Hematopoietic multipotent progenitor cell treated with erythropoietin and hydrocortisone succinate and interleukin-3 and kit ligand, for 4 days (in vitro differentiated cells): Measurements from ENCODE around the gene CCDC78.
"Not testable (repeated sequence)": the region's sequence is repeated elsewhere in the genome, so short reads cannot be mapped to it uniquely, and the experiment has no call there.

Experiments used
- DNase-seq: peaks from one replicate; pipeline ENCODE4 v3.0.0-alpha.2; 2015

Gene CCDC78

DNA sequence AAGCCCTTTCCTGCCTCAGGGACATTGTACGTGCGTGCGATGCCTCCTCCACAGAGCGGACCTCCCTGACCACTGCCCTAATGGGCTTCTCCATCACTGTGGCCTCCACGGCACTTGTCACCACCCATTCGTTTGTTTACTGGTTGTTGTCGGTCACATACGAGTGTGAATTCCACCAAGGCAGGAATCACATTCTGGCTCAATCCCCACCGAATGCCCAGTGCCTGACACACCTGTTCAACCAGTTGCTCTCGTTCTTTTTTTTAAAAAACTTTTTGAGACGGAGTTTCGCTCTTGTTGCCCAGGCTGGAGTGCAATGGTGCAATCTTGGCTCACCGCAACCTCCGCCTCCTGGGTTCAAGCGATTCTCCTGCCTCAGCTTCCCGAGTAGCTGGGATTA, 35.0 kb downstream of the CCDC78 start:
- DNase-seq = not testable (repeated sequence)

DNA sequence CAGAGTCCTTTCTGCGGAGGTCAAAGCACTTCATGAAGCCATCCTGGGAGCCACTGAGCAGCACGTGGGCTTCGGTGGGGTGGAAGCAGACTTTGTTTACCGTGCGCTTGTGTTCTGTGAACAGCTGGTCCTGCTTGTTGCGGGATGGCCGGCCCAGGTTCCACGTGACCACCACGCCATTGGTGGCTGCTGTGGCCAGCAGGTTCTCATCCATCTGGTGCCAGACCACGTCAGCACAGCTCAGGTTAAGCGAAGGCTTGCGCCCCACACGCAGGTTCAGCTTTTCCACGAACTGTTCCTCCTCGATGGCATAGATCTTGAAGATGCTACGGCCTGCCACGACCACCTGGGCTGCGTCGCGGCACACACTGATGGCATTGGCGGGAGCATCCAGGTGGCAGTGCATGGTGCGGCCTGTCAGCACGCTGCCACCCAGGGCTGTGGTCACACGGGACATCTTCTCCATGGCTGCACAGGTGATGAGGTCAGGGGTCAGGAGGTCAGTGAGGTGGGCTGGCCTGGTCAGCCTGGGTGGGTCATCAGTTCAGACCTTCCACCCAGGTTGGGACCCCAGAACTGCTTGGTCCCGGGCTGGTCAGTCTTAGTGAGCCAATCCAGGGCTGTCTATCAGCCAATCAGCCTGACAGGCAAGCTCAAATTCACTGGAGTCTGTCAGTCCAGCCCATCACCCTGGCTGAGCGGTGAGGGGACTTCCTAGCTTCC, 36.9 kb downstream of the CCDC78 start:
- DNase-seq = no peak

DNA sequence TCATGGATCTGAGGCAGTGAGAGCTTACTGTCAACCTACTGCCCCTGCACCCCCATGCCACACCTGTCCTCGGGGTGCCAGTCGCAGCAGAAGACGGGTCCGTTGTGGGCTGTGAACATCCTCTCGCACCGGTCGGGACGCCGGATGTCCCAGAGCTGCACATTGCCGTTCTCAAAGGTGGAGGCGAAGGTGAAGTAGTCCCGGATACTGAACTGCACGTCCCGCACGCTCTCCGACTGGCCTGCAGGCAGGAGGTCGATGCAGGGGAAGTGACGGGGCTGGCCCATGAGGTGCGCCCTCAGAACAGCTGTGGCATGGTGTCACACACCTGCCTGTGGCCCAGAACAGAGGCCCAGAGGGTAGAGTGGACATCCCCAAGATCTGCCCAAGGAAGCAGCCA, 38.7 kb downstream of the CCDC78 start:
- DNase-seq = no peak

DNA sequence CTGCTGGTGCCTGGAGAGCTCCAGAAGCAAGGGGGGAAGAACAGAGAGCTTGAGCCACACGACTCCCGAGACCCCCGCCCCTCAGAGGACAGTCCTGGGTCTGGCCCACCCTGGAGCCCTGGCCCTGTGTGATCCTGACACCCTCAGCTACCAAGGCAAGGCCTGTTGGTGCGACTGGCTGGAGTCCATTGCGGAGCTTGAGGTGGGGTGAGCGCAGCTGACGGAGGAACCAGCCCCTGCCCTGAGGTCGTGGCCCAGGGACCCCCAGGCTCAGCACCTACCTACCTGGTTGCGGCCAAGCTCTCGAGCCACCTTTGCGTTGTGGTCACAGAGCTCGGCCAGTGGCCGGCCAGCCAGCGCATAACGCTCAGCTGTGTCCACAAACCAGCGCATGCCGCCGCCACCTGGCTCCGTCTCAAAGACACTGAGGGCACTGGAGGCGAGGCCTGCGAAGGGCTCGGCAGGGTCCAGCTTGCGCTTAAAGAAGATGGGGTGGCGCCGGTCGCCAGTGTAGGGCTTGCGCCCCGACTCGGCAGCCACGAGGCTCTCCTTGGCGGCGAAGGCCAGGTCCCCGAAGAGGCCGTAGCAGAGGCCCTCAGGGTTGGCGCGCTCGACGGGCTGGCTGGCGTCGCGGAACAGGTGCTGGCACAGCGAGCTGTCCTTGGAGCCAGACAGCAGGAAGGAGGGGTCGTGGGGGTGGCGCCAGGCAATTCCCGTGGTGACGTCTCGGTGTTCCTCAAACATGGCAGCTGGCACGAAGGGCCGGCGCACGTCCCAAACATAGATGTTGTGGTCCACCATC, 39.6 kb downstream of the CCDC78 start:
- no peak for DNase-seq

DNA sequence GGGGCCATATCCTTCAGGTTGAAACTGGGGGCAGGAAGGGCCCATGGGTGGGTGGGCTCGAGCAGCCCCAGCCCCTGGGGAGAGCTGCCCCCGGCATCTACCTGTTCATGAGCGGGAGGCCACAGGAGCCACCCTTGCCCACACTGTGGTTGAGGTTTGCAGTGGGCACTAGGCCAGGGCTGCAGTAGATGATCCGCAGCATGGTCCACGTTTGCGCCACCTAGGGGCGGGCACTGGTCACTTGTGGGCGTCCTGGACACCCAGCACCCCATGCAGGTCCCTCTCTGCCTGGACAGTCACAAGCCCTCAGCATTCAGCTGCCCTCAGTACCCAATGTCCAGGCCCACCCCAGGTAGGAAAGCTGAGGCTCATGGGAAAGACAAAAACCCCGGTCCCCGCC, 40.3 kb downstream of the CCDC78 start:
- peak; percentile 68 for DNase-seq

DNA sequence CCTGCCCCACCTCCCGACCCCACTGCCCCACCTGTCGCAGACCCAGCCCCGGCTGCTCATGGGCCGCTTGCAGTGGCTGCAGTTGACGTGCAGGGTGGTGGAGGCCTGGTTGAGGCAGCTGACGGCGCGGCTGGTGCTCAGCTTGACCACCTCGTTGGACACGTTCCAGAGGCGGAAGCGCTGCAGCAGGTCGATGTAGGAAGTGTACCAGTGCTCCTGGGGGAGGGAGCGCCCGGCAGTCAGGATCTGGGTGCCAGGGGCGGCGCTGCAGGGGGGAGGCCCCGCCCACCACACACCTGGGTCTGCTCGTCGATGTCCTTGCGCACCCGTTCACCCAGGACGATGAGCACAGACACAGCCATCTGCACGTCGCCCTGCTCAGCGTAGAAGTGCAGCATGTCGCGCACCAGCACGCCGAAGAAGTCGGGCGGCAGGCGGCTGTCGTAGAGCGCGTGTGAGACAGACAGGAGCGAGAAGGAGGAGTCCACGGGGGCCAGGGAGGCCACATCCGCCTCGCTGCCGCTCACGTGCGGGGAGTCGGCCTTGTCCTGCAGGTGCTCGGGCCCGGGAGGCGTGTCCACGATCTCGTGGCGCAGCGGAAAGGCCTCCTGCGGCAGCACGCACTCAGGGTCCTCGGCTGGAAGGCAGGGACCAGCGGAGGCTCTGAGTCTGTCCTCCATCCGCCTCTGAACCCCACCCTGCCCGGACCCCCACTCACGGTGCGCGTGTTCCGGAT, 41.1 kb downstream of the CCDC78 start:
- DNase-seq = no peak

DNA sequence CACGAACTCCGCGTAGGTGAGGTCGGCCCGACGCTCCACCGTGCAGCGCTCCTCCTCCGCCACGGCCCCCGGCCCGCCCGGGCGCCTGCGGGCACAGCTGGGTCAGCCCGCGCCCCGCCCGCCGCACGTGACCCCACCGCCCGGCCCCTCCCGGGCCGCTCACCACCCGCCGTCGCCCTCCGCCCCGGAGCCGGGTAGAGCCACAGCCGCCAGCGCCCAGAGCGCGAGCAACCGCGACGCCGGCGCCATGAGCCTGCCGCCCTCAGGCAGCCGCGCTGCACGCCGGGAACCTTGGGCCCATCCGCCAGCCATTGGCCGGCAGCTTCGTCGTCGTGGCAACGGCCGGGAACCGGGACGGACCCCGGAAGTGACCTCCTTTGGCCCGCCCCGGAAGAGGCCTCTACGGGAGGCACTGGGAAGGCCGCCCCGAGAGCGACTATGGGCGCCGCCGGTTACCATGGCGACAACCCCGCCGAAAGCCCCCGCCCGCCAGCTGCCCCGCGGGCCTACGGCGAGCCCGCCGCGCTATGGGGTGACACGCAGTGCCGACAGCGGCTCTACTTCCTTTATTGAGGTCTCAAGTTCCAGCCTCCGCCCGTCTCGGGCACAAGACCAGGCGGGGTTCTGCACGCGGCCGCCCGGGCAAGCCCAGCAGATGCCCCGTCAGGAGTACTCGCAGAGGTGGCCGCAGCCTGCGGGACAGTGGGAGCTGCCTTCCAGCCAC, 42.0 kb downstream of the CCDC78 start, which contains the start of gene JMJD8:
JMJD8 (minus strand) TSS at position 264 of the 724 bp plus-strand sequence; CDS start at position 249, 15 bp downstream.
- DNase-seq = peak; percentile 99

DNA sequence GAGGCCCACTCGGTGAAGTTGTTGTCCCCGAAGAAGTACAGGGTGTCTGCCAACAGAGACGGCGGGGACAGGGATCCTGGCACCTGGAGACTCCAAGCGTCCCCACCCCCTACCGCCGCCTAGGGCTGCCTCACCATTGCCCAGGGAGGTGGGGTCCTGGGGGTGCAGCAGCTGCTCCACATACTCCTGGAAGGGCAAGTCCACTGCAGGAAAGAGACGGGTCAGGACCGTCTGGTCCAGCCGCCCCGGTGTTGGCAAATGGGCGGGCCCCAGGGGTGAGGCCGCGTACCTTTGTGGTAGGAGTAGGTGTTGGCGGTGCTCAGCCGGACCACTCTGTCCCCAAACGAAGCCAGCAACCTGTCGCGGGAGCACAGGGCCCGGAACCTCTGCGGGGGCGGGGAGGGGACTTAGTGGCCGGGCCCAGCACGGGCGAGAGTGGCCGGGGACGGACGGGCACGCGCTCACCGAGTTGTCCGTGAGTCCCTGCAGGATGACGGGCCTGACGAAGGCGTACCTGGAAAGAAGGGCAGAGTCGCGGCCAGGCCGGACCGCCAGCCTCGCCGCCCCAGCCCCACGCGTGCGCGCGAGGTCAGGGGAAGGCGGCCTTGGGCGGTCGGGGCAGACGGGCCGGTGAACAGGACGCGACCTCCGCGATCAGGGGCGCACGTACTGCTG, 42.7 kb downstream of the CCDC78 start:
- DNase-seq = peak; percentile 44

DNA sequence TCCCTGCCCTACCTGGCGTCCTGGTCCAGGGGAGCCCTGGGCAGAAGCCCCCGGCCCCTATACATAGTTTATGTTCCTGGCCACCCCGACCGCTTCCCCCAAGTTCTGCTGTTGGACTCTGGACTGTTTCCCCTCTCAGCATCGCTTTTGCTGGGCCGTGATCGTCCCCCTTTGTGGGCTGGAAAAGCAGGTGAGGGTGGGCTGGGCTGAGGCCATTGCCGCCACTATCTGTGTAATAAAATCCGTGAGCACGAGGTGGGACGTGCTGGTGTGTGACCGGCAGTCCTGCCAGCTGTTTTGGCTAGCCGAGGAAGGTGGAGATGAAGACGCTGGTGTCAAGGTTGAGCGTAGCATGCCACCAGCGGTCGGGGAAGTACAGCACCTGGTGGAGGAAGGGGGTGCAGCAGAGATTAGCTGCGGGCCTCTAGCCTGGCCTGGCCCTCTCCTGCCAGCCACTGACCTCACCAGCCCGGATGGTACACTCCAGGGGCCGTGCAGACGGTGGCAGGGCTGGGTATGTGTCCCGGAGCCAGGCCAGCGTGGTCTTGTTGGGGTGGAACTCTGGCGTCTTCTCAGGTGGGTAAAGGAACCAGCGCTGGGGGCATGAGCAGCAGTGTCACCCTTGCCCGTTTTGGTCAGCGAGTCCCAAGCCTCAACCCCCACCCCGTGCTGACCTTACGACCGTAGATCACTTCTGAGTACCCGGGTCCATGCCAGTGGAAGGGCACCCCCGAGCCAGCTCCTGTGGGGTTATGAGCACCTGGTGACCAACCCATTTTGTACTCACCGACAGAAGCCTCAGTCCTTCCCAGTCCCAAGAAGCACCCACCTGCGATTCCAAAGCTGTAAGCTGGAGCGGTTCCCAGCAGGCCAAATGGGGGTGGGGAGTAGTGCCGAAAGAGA, 43.5 kb downstream of the CCDC78 start:
- no peak for DNase-seq

DNA sequence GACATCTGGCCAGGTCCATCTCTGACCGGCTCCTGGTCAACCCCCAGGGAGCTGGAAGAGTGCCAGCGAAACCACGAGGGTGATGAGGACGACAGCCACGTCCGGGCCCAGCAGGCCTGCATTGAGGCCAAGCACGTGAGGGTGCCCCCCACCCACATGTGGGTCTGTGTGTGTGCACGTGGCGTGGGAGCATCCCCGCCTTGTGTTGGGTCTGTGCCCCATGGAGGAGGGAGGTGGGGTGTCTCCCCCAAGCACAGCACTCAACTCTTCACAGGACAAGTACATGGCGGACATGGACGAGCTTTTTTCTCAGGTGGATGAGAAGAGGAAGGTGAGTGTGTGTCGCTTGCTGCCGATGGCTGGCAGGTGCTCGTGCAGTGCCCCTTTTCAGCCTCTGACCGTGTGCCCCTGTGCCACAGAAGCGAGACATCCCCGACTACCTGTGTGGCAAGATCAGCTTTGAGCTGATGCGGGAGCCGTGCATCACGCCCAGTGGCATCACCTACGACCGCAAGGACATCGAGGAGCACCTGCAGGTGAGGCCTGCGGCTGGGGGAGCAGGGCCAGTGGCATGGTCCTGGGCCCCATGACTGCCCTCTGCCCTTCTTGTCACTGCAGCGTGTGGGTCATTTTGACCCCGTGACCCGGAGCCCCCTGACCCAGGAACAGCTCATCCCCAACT, 44.4 kb downstream of the CCDC78 start:
- DNase-seq = no peak

DNA sequence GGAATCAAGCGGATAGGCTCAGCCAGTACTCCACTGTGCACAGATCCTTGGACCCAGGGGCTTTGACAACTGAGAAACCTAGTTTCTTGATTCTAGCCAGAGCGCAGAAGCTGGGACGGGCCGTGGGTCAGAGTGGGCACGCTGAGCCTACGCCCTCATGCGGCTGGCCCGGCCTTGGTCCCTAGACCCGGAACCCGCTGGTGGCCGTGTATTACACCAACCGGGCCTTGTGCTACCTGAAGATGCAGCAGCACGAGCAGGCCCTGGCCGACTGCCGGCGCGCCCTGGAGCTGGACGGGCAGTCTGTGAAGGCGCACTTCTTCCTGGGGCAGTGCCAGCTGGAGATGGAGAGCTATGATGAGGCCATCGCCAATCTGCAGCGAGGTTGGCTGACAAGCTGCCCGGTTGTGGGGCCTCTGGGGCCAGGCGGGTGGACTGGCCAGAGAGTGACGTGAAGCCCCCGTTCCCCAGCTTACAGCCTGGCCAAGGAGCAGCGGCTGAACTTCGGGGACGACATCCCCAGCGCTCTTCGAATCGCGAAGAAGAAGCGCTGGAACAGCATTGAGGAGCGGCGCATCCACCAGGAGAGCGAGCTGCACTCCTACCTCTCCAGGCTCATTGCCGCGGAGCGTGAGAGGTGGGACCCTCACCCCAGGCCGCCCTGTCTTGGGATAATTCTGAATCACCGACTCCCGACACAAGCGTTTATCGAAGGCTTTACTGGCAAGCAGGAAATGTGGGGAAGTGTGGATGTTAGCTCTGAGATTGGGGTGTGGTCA, 45.1 kb downstream of the CCDC78 start:
- peak; percentile 72 for DNase-seq

DNA sequence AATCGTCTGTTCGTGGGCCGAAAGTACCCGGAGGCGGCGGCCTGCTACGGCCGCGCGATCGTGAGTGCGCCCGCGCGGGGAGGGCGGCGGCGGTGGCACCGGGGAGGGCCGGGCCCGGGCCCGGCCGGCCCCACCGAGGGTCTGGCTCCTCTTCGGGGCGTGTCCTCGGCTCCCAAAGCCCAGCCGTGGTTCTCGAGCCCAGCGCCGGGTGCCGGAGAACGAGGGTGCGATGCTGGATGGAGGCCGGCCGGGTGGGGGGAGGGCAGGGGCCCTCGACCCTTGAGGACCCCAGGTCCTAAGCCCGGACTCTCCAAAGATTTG, 45.7 kb downstream of the CCDC78 start:
- no peak for DNase-seq

DNA sequence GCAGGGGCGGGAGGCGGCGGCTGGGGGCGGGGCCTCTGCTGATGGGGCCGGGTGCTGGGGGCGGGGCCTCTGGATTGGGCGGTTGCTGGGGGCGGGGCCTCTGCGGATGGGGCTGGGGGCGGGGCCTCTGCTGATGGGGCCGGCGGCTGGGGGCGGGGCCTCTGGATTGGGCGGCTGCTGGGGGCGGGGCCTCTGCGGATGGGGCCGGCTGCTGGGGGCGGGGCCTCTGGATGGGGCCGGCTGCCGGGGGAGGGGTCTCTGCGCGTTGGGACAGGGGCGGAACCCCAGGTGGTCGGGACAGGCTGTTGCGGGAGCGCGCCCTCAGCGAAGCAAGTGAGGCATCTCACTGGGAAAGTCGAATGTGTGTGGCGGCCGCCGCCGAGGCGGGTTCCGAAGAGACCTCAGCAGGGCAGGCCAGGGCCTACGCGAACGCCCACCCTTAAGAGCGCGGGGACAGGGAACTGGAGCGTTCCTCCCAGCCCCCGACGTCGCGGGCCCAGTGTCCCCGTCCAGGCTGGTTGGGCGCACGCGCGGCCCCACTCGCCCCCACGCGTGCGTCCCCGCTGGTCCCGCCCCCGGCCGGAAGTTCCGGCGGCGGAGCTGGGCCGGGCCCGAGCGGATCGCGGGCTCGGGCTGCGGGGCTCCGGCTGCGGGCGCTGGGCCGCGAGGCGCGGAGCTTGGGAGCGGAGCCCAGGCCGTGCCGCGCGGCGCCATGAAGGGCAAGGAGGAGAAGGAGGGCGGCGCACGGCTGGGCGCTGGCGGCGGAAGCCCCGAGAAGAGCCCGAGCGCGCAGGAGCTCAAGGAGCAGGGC, 46.2 kb downstream of the CCDC78 start, which contains the start of gene STUB1:
STUB1 (plus strand) TSS at position 597 of the 811 bp plus-strand sequence; CDS start at position 713, 116 bp downstream.
- DNase-seq = peak; percentile 94

DNA sequence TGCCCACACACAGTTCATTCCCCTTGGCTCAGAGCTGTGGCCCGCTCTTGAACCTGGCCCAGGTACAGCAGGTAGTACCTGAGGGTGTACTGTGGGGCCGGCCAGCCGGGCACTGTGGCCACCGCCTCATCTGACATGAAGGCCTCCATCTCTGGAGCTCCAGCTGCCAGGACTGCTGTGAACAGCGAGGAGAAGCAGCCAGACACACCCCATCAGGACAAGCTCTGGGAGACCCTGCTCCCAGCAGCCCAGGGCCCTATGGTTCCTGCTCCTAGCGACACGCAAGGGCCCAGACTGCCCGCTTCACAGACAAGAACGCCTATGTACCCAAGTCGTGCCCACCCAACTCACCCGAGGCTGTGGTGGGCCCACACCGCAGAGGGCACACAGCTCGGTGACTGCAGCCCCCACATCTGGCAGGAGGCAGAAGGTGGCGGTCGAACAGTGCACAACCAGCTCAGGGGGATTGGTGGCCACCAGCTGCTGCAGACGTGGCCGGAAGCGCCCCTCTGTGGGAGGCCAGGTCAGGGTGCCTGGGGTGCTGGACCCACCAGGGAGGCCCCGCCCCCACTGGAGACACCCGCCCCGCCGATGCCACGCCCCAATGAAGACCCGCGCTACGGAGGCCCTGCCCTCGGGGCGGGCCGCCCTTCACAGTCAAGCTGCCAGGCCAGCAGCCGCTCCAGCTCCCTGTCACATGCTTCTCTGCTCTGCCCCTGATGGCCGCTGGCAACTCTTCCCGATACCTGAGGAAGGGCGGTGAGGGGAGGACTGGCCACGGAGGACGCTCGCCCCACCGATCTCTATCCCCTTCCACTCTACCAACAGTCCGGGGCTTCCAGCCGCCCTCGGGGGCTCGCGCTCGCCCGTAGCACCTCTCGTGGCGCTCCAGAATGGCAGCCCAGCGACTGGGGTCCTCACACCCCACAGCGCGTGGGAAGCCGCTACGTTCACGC, 47.1 kb downstream of the CCDC78 start:
- DNase-seq = peak; percentile 90

DNA sequence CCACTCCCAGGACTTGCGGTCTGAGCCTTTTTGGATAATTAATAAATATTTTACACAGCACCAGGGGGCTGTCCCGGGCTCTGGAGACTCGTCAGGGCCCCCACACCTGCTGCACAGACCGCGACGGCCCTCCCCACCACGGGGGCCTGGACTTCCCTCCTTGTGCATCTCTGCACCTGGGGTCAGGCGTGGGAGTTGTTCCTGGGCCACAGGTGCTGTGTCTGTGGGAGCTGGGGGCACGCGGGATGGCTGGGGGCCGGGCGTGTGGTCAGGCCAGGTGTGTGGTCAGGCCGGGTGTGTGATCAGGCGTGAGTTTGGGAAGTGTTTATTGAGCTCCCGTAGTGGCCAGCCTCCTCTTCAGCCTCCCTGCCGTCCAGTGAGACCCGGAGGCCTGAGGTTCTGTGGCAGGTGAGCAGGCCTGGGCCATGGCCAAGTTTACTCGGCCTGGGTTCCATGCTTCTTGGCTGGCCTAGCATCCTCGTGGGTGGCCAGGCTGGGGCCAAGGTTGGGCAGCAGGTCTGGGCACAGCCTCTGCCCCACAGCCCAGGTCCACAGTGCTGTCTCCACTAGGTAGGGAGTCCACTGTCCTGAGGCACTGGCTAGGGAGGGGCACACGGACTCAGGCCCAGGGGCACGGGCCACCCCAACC, 47.9 kb downstream of the CCDC78 start:
- DNase-seq = no peak

DNA sequence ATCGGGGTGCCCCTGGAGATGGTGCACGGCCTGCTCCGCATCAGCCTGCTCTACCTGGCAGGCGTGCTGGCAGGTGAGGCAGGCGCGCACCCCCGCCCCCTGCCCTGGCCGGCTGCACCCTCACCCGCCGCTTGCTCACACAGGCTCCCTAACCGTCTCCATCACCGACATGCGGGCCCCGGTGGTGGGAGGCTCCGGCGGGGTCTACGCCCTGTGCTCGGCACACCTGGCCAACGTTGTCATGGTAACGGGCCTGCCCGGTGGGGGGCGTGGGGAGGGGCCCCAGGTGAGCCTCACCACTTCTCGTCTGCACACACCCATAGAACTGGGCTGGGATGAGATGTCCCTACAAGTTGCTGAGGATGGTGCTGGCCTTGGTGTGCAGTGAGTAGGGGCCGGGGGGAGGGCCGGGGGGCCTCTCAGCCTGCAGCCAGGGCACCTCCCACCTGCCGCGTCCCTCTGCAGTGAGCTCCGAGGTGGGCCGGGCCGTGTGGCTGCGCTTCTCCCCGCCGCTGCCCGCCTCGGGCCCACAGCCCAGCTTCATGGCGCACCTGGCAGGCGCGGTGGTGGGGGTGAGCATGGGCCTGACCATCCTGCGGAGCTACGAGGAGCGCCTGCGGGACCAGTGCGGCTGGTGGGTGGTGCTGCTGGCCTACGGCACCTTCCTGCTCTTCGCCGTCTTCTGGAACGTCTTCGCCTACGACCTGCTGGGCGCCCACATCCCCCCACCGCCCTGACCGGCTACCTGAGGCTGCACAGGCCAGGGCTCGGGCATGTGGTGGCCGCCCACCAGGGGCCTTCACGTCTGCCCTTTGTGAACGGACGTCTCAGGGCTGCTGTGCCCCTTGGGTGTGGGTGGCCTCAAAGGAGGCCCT, 48.7 kb downstream of the CCDC78 start:
- no peak for DNase-seq
